PC-3 (cell line): ENCODE results near the gene KRT15. TPM values are rescaled to one million over a fixed set of nuclear protein-coding genes. Genes with fewer than 3 reads are reported as not detected.

Experiments
- ATAC-seq: fragments of 200-7000 bp; cut with Tn5 transposase; 2 replicates; pipeline ENCODE4 v1.9.1; 2020; ENCODE audit warnings: mild to moderate bottlenecking, moderate library complexity
- BruUV-seq: library from RNA; stranded (reverse); fragments of 400-500 nt; replicated peaks from 2 replicates; lab custom pipeline; 2021; lab: Mats Ljungman, UMichigan
- CTCF ChIA-PET: fragments of 300-600 bp; sonication (Branson Sonifier 250); formaldehyde crosslinking; loops from one replicate; lab custom pipeline; 2022; ENCODE audit warnings: antibody characterized with exemption; lab: Charles Lee
- POLR2A ChIA-PET: fragments of 300-600 bp; sonication (Branson Sonifier 250); formaldehyde crosslinking; loops from one replicate; lab custom pipeline; 2022; ENCODE audit warnings: antibody characterized with exemption; ENCODE audit not compliant: unreplicated experiment; lab: Charles Lee
- DNase-seq: peaks from one replicate; pipeline ENCODE4 v3.0.0-alpha.2; 2015
- H2AFZ ChIP-seq: fragments of 300-600 bp; sonication (generic); 2 replicates; pipeline ENCODE4 v1.6.0; 2016; ENCODE audit warnings: antibody characterized with exemption, low read length
- H3F3A ChIP-seq: fragments of 300-600 bp; sonication (generic); one replicate; pipeline ENCODE4 v1.6.0; 2017; ENCODE audit warnings: antibody characterized with exemption, low read length, control low read depth, mild to moderate bottlenecking; ENCODE audit not compliant: unreplicated experiment
- H3K27ac ChIP-seq: fragments of 300-600 bp; sonication (generic); 2 replicates; pipeline ENCODE4 v1.5.1; 2016; ENCODE audit warnings: mild to moderate bottlenecking, low read length
- H3K27me3 ChIP-seq: fragments of 300-600 bp; sonication (generic); 2 replicates; pipeline ENCODE4 v1.6.1; 2016; ENCODE audit warnings: low read length, mixed read lengths
- H3K36me3 ChIP-seq: fragments of 300-600 bp; sonication (generic); 2 replicates; pipeline ENCODE4 v1.6.1; 2016; ENCODE audit warnings: low read depth, mixed run types, low read length, mixed read lengths
- H3K4me1 ChIP-seq: fragments of 300-600 bp; sonication (generic); 2 replicates; pipeline ENCODE4 v1.5.1; 2016; ENCODE audit warnings: low read length; ENCODE audit not compliant: insufficient read depth
- H3K4me2 ChIP-seq: fragments of 300-600 bp; sonication (generic); 2 replicates; pipeline ENCODE4 v1.6.0; 2016; ENCODE audit warnings: low read length
- H3K4me3 ChIP-seq: fragments of 300-600 bp; sonication (generic); 2 replicates; pipeline ENCODE4 v1.5.1; 2016; ENCODE audit warnings: mild to moderate bottlenecking, low read length, mixed read lengths
- H3K79me2 ChIP-seq: fragments of 300-600 bp; sonication (generic); 2 replicates; pipeline ENCODE4 v1.6.1; 2017; ENCODE audit warnings: low read length, mixed read lengths
- H3K9ac ChIP-seq: fragments of 300-600 bp; sonication (generic); 2 replicates; pipeline ENCODE4 v1.6.0; 2016; ENCODE audit warnings: mild to moderate bottlenecking, low read length
- H3K9me2 ChIP-seq: fragments of 300-600 bp; sonication (generic); replicated peaks from 2 replicates; pipeline ENCODE4 v1.6.1; 2016; ENCODE audit warnings: mixed run types, low read length, mixed read lengths
- H3K9me3 ChIP-seq: fragments of 300-600 bp; sonication (generic); 2 replicates; pipeline ENCODE4 v1.6.1; 2016; ENCODE audit warnings: low read length, mixed read lengths
- H4K20me1 ChIP-seq: fragments of 300-600 bp; sonication (generic); 2 replicates; pipeline ENCODE4 v1.6.1; 2016; ENCODE audit warnings: low read length, mixed read lengths
- EZH2 ChIP-seq: fragments of 300-600 bp; sonication (generic); IDR thresholded peaks from one replicate; pipeline ENCODE4 v1.6.1; 2017; ENCODE audit warnings: antibody characterized with exemption, mild to moderate bottlenecking, low read length; ENCODE audit not compliant: unreplicated experiment
- EZH2phosphoT487 ChIP-seq: fragments of 300-600 bp; sonication (generic); IDR thresholded peaks from 2 replicates; pipeline ENCODE4 v1.6.1; 2018; ENCODE audit warnings: mild to moderate bottlenecking, antibody characterized with exemption, low read length, borderline replicate concordance
- intact Hi-C: fragments of 100-400 bp; cut with micrococcal nuclease; formaldehyde crosslinking; loops from 2 replicates; pipeline ENCODE4 v1.9.0; 2023
- total RNA-seq: library from RNA; depleted of rRNA; stranded (reverse); fragments of >200 nt; gene quantifications from 2 replicates; pipeline ENCODE4 v1.2.3, GENCODE V29; 2014
- TF ChIP-seq, protein P1 (sequence below): fragments of 300-600 bp; sonication (generic); conservative IDR thresholded peaks from 2 replicates; pipeline ENCODE4 v1.5.1; 2017; ENCODE audit warnings: antibody characterized with exemption, low read depth, mild to moderate bottlenecking, low read length

Gene KRT15
- total RNA-seq, 1 experiment from 2014 or later: 121 TPM

DNA sequence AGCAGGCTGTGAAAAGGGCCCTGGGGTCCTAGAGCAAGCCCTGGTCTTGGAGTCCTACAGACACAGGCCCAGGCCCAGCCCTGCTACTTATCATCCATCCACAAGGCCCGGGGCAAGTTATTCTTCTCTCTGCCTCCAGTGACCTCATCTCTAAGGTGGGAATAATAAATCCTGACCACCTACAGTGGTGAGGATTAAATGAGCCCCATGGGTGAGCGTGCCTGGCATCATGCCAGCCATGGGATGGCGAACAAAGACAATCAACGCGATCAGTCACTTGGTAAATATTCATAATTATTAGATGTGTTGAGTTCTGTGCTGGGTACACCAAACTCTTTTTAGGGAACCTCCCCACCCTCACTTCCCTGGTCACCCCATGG is 5.5 kb downstream of the KRT15 start:
- Histone ChIP-seq H4K20me1 (no peaks in the 10 kb centered on the region), H3K4me3 (no peak overlapping the region), H3K9me2 (no peaks in the 10 kb centered on the region), H3K4me1 (peaks cover 21% of the 10 kb centered on the region), H3K9me3 (no peaks in the 10 kb centered on the region), H3K9ac (no peak overlapping the region), H3K4me2 (no peak overlapping the region), H3K27me3 (no peaks in the 10 kb centered on the region), H3K36me3 (peaks cover 8% of the 10 kb centered on the region; the same call in 1 of the 2 replicates), H3K79me2 (no peaks in the 10 kb centered on the region), H2AFZ (no peak overlapping the region), H3K27ac (no peak overlapping the region), H3F3A (no peaks in the 10 kb centered on the region)
- ATAC-seq (no peak), DNase-seq (no peak)
- ChIA-PET POLR2A (no interaction called here), CTCF (interaction anchor here (0.7 kb wide), 1 partner anchor 95 kb away, joined by 4 read pairs; no protein-coding TSS in a partner anchor)
- intact Hi-C loops: loop anchor here (10.0 kb wide), 1 partner anchor 708 kb away; no protein-coding TSS in a partner anchor
- no TSS peak for BruUV-seq
- TF ChIP-seq, protein P1, sequence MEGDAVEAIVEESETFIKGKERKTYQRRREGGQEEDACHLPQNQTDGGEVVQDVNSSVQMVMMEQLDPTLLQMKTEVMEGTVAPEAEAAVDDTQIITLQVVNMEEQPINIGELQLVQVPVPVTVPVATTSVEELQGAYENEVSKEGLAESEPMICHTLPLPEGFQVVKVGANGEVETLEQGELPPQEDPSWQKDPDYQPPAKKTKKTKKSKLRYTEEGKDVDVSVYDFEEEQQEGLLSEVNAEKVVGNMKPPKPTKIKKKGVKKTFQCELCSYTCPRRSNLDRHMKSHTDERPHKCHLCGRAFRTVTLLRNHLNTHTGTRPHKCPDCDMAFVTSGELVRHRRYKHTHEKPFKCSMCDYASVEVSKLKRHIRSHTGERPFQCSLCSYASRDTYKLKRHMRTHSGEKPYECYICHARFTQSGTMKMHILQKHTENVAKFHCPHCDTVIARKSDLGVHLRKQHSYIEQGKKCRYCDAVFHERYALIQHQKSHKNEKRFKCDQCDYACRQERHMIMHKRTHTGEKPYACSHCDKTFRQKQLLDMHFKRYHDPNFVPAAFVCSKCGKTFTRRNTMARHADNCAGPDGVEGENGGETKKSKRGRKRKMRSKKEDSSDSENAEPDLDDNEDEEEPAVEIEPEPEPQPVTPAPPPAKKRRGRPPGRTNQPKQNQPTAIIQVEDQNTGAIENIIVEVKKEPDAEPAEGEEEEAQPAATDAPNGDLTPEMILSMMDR: no peak
- TF ChIP-seq EZH2phosphoT487 (no peak), EZH2 (no peak)

DNA sequence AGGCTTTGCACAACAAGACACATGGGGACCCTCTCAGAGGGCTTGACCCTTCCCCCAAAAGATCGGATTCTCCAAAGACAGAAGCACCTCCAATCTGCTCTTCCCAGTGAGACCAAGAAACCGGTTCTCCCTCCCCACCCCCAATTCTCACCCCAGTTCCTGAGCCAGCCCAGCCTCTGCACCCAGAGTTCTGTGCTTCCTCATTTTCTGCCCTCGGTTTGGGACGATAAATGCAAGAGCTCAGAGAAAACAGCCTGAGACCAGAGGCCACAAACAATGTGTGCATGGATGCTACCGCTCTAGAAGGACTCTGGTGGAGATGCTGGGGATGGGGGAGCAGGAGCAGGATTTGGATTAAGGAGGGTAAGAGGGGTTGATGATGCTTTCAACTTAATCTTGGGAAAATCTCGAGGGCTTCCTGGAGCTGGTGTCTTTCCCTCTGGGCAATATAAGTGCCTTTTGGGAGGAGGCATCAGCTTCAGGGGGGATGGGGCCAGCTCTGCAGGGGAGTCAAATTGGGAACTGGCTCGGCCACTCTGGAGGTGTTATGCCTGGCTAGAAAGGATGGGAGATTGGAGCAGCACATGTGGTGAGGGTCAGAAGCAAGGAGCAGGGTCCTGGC is 6.0 kb downstream of the KRT15 start:
- TF ChIP-seq EZH2phosphoT487 (no peak), EZH2 (no peak)
- TF ChIP-seq, protein P1: no peak
- peaks cover 8% of the 10 kb centered on the region; the same call in 1 of the 2 replicates for H3K36me3 ChIP-seq
- ChIA-PET POLR2A (no interaction called here), CTCF (no interaction called here)
- BruUV-seq: no TSS peak
- no peaks in the 10 kb centered on the region for H3K9me2 ChIP-seq
- H3K27ac ChIP-seq: no peak overlapping the region
- H3K79me2 ChIP-seq: no peaks in the 10 kb centered on the region
- H3K4me1 ChIP-seq: peaks cover 17% of the 10 kb centered on the region
- H3K4me2 ChIP-seq: no peak overlapping the region
- no peaks in the 10 kb centered on the region for H4K20me1 ChIP-seq
- H3K9me3 ChIP-seq: no peaks in the 10 kb centered on the region
- H3K27me3 ChIP-seq: no peaks in the 10 kb centered on the region
- ATAC-seq (no peak), DNase-seq (no peak)
- H2AFZ ChIP-seq: no peak overlapping the region
- no peak overlapping the region for H3K9ac ChIP-seq
- intact Hi-C loops: loop anchor here (10.0 kb wide), 1 partner anchor 708 kb away; no protein-coding TSS in a partner anchor
- H3K4me3 ChIP-seq: no peak overlapping the region
- H3F3A ChIP-seq: no peaks in the 10 kb centered on the region

DNA sequence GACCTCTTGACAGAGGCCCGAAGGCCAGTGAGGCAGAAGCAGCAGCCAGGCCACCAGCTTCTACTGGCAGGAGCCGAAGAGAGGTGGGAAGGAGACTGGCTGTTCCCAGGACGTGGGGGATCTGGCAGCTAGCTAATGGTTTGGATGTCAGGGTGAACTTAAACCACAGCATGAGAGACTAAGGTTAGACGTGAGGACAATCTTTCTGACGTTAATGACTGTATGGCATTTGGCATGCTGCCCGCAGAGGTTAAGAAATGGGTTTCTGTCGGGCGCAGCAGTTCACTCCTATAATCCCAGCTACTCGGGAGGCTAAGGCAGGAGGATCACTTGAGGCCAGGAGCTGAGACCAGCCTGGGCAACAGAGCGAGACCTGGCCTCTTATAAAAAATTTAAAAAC is 7.0 kb downstream of the KRT15 start:
- H3K4me1 ChIP-seq: peaks cover 13% of the 10 kb centered on the region
- H3K9me3 ChIP-seq: no peaks in the 10 kb centered on the region
- DNase-seq: no peak
- ChIA-PET CTCF (no interaction called here), POLR2A (no interaction called here)
- no peaks in the 10 kb centered on the region for H4K20me1 ChIP-seq
- TF ChIP-seq EZH2 (no peak), EZH2phosphoT487 (no peak)
- TF ChIP-seq, protein P1: no peak
- no peaks in the 10 kb centered on the region for H3K27me3 ChIP-seq
- H3K79me2 ChIP-seq: no peaks in the 10 kb centered on the region
- peaks cover 7% of the 10 kb centered on the region; the same call in 1 of the 2 replicates for H3K36me3 ChIP-seq
- no peaks in the 10 kb centered on the region for H3F3A ChIP-seq
- no peak overlapping the region for H2AFZ ChIP-seq
- ATAC-seq: no peak
- no peak overlapping the region for H3K4me2 ChIP-seq
- intact Hi-C loops: loop anchor here (10.0 kb wide), 1 partner anchor 707 kb away; no protein-coding TSS in a partner anchor
- no peak overlapping the region for H3K27ac ChIP-seq
- H3K4me3 ChIP-seq: no peak overlapping the region
- BruUV-seq: no TSS peak
- H3K9ac ChIP-seq: no peak overlapping the region
- H3K9me2 ChIP-seq: no peaks in the 10 kb centered on the region
